ENCODE measurements around the gene MRPS18A. TPM values are rescaled to one million over a fixed set of nuclear protein-coding genes. Genes with fewer than 3 reads are reported as not detected.

Gene MRPS18A
- total and polyA plus RNA-seq, 2 of the 13 experiments (the other 11 are each of a cell fraction or from before 2014, with no cell fraction given) = 87.8 to 89.1 TPM

DNA sequence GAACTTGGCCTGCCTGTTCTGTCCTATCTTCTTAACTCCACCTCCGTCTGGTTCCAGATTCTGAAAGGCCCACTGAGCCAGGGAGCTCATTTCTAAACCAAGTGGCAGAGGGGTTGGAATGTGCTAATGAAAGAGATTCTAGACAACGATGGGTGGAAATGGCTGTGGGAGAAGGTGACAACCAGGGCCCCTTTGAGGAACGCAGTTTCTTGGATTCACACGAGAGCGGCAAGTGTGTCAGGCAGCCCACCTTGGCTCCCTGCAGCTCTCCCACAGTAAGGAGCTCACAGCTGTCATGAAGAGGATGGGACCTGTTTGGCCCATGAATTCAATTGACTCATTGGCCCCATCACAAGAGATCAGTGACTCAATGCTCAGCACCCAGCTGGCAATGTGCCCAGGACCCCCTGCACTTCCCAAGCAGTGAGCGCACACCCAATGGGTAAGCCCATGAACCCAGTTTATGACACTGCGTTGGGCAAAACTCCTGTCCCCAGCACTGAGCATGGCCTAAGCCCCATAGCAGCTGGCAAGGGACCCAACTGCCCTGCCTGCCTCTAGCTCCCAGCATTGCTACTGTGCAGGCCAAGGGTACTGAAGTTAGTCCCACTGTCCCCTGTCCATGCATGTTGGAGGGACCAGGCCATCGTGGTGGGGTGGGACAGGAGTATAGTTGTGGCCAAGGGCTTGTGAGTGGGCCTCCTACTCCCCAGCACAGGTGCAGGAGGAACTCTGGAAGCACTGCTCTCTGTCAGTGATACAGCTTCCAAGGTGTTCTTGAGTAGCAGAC, 16.4 kb downstream of the MRPS18A start (continued):
- TF ChIP-seq ZNF33B (CRISPR knock-in tag; IDR thresholded peaks at IDR 0.05) (peak; percentile 73; the same call in 1 of the 2 replicates), MTA3 (CRISPR knock-in tag; IDR thresholded peaks at IDR 0.05) (no peak), SSRP1 (CRISPR knock-in tag; IDR thresholded peaks at IDR 0.05) (peak; percentile 36; the same call in 1 of the 2 replicates), ZNF781 (CRISPR knock-in tag; IDR thresholded peaks at IDR 0.05; ENCODE audit: borderline replicate concordance, not compliant biosample characterization) (peak; percentile 5), RBM22 (optimal IDR thresholded peaks at IDR 0.05; ENCODE audit: low read length) (peak; percentile 63), ZNF235 (CRISPR knock-in tag; IDR thresholded peaks at IDR 0.05; ENCODE audit: borderline replicate concordance) (0 out of 2 replicates have a peak, but pooled peaks have one; percentile 15), HMG20B (CRISPR knock-in tag; conservative IDR thresholded peaks at IDR 0.05) (no peak), ZNF17 (CRISPR knock-in tag; IDR thresholded peaks at IDR 0.05) (no peak), CCDC6 (CRISPR knock-in tag; IDR thresholded peaks at IDR 0.05) (no peak), SMAD9 (CRISPR knock-in tag; IDR thresholded peaks at IDR 0.05) (peak; percentile 80; the same call in 1 of the 2 replicates), FOXA3 (CRISPR knock-in tag; IDR thresholded peaks at IDR 0.05) (no peak)
- TF ChIP-seq, protein P1, sequence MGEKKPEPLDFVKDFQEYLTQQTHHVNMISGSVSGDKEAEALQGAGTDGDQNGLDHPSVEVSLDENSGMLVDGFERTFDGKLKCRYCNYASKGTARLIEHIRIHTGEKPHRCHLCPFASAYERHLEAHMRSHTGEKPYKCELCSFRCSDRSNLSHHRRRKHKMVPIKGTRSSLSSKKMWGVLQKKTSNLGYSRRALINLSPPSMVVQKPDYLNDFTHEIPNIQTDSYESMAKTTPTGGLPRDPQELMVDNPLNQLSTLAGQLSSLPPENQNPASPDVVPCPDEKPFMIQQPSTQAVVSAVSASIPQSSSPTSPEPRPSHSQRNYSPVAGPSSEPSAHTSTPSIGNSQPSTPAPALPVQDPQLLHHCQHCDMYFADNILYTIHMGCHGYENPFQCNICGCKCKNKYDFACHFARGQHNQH (CRISPR knock-in tag; IDR thresholded peaks at IDR 0.05) = no peak
- TF ChIP-seq, protein P2, sequence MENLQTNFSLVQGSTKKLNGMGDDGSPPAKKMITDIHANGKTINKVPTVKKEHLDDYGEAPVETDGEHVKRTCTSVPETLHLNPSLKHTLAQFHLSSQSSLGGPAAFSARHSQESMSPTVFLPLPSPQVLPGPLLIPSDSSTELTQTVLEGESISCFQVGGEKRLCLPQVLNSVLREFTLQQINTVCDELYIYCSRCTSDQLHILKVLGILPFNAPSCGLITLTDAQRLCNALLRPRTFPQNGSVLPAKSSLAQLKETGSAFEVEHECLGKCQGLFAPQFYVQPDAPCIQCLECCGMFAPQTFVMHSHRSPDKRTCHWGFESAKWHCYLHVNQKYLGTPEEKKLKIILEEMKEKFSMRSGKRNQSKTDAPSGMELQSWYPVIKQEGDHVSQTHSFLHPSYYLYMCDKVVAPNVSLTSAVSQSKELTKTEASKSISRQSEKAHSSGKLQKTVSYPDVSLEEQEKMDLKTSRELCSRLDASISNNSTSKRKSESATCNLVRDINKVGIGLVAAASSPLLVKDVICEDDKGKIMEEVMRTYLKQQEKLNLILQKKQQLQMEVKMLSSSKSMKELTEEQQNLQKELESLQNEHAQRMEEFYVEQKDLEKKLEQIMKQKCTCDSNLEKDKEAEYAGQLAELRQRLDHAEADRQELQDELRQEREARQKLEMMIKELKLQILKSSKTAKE (CRISPR knock-in tag; IDR thresholded peaks at IDR 0.05; ENCODE audit: borderline replicate concordance) = no peak

Measured in HepG2 (cell line).